Retinal pigment epithelial cell (primary cell): ENCODE measurements around the gene KRTAP5-3.
"Not testable (repeated sequence)": the region's sequence is repeated elsewhere in the genome, so short reads cannot be mapped to it uniquely, and the experiment has no call there.

Experiments used
- DNase-seq: peaks from one replicate; pipeline ENCODE4 v3.0.0-alpha.2; 2010; ENCODE audit warnings: low read depth
- H3K4me3 ChIP-seq: 2 replicates; pipeline ENCODE4 v1.5.1; 2011; ENCODE audit warnings: mild to moderate bottlenecking, low read length, control low read depth, moderate library complexity
- TF ChIP-seq, protein P1 (sequence below): conservative IDR thresholded peaks from 2 replicates; pipeline ENCODE4 v1.5.1; 2011; ENCODE audit warnings: low read depth, low read length, control low read depth, inconsistent platforms

The KRTAP5-3 gene

GRCh38 chr11:1597331-1597993 is 10.8 kb downstream of the KRTAP5-3 start:
- TF ChIP-seq, protein P1, sequence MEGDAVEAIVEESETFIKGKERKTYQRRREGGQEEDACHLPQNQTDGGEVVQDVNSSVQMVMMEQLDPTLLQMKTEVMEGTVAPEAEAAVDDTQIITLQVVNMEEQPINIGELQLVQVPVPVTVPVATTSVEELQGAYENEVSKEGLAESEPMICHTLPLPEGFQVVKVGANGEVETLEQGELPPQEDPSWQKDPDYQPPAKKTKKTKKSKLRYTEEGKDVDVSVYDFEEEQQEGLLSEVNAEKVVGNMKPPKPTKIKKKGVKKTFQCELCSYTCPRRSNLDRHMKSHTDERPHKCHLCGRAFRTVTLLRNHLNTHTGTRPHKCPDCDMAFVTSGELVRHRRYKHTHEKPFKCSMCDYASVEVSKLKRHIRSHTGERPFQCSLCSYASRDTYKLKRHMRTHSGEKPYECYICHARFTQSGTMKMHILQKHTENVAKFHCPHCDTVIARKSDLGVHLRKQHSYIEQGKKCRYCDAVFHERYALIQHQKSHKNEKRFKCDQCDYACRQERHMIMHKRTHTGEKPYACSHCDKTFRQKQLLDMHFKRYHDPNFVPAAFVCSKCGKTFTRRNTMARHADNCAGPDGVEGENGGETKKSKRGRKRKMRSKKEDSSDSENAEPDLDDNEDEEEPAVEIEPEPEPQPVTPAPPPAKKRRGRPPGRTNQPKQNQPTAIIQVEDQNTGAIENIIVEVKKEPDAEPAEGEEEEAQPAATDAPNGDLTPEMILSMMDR: no peak
- no peak overlapping the region for H3K4me3 ChIP-seq
- DNase-seq: no peak

GRCh38 chr11:1596576-1597121 is 11.6 kb downstream of the KRTAP5-3 start:
- H3K4me3 ChIP-seq, DNase-seq: not testable (repeated sequence)

GRCh38 chr11:1595994-1596575 is 12.2 kb downstream of the KRTAP5-3 start:
- not testable (repeated sequence) for H3K4me3 ChIP-seq, DNase-seq

GRCh38 chr11:1592628-1593027 is 15.6 kb downstream of the KRTAP5-3 start:
- TF ChIP-seq, protein P1: no peak
- DNase-seq: no peak
- no peak overlapping the region for H3K4me3 ChIP-seq

GRCh38 chr11:1589996-1590395 is 18.3 kb downstream of the KRTAP5-3 start:
- TF ChIP-seq, protein P1: no peak
- no peak for DNase-seq
- no peak overlapping the region for H3K4me3 ChIP-seq

- DNase-seq, H3K4me3 ChIP-seq: not testable (repeated sequence)
Observed at GRCh38 chr11:1589191-1589963, 18.9 kb downstream of the KRTAP5-3 start.

DNA sequence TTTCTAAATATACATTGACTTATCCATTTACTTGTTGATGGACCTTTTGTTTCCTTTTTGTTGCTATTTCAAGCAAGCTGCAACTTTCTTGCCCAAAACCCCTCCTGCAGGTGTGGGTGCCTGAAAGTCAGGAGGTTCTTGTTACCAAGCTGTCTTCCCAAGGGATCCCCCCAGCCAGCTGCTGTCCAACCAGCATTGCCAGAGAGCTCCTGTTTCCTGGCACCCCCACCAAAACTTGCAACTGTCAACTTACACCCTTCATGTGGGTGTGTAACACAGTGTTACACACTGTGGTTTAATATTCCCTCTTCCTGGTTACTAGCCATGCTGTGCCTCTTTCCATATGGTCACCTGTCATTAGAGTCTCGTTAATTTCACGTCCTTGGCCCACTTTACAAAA is 21.6 kb downstream of the KRTAP5-3 start:
- TF ChIP-seq, protein P1: no peak
- DNase-seq: no peak
- no peak overlapping the region for H3K4me3 ChIP-seq

GRCh38 chr11:1584661-1585370 is 23.4 kb downstream of the KRTAP5-3 start, which contains the start of gene KRTAP5-1:
Gene KRTAP5-1 (minus strand): TSS chr11:1585283. CDS start chr11:1585249, 34 bp downstream.
- not testable (repeated sequence) for DNase-seq, H3K4me3 ChIP-seq

DNA sequence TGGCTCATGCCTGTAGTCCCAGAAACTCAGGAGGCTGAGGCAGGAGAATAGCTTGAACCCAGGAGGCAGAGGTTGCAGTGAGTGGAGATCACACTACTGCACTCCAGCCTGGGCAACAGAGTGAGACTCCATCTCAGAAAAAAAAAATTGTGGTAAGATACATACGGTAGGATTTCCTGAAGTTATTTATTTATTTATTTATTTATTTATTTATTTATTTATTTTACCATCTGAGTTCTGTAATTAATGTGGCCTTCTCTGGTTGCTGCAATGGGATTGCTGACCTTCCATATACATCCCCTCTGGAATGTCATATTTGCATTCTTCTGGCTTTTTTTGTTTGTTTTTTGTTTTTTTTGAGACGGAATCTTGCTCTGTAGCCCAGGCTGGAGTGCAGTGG is 25.4 kb downstream of the KRTAP5-3 start:
- H3K4me3 ChIP-seq, DNase-seq: not testable (repeated sequence)
